IMR-90 (cell line): ENCODE results near the gene TNPO1. TPM values are rescaled to one million over a fixed set of nuclear protein-coding genes. Genes with fewer than 3 reads are reported as not detected.

Experiments
- ATAC-seq: fragments of 200-7000 bp; cut with Tn5 transposase; 2 replicates; pipeline ENCODE4 v1.9.1; 2020; ENCODE audit warnings: low read depth, mild to moderate bottlenecking, moderate library complexity
- BruUV-seq: library from RNA; stranded (reverse); fragments of 400-500 nt; replicated peaks from 2 replicates; lab custom pipeline; 2021; lab: Mats Ljungman, UMichigan
- CTCF ChIA-PET: fragments of 300-600 bp; formaldehyde crosslinking; extraction: SDS; loops from one replicate; lab custom pipeline; 2021; ENCODE audit warnings: antibody characterized with exemption; lab: Yijun Ruan, JAX
- POLR2A ChIA-PET: fragments of 300-600 bp; sonication (Branson Sonifier 250); formaldehyde crosslinking; loops from one replicate; lab custom pipeline; 2022; ENCODE audit warnings: antibody characterized with exemption; ENCODE audit not compliant: unreplicated experiment; lab: Charles Lee
- DNase-seq: peaks from one replicate; pipeline ENCODE4 v3.0.0; 2013
- H2AFZ ChIP-seq: replicated peaks from 2 replicates; pipeline ENCODE3; 2013; ENCODE audit warnings: low read length, mild to moderate bottlenecking; ENCODE audit not compliant: poor library complexity
- H2AK5ac ChIP-seq: 2 replicates; pipeline ENCODE4 v1.6.1; 2013; ENCODE audit warnings: low read depth, low read length, inconsistent platforms
- H2AK9ac ChIP-seq: replicated peaks from 2 replicates; pipeline ENCODE3; 2013; ENCODE audit warnings: mild to moderate bottlenecking, low read depth, low read length, moderate library complexity; ENCODE audit not compliant: poor library complexity
- H2BK120ac ChIP-seq: 2 replicates; pipeline ENCODE4 v1.6.1; 2013; ENCODE audit warnings: low read depth, low read length, inconsistent platforms
- H2BK15ac ChIP-seq: 3 replicates; pipeline ENCODE4 v1.6.1; 2013; ENCODE audit warnings: low read depth, low read length, inconsistent platforms
- H2BK20ac ChIP-seq: 2 replicates; pipeline ENCODE4 v1.6.1; 2013; ENCODE audit warnings: low read depth, mild to moderate bottlenecking, inconsistent platforms, low read length, moderate library complexity
- H2BK5ac ChIP-seq: 2 replicates; pipeline ENCODE4 v1.6.1; 2013; ENCODE audit warnings: mild to moderate bottlenecking, low read depth, low read length, inconsistent platforms; ENCODE audit not compliant: poor library complexity, severe bottlenecking
- H3K14ac ChIP-seq: replicated peaks from 2 replicates; pipeline ENCODE4 v1.6.1; 2013; ENCODE audit warnings: low read depth, low read length, inconsistent platforms
- H3K18ac ChIP-seq: 2 replicates; pipeline ENCODE4 v1.6.1; 2013; ENCODE audit warnings: low read depth, low read length, control low read depth
- H3K23ac ChIP-seq: 2 replicates; pipeline ENCODE4 v1.6.1; 2013; ENCODE audit warnings: low read depth, low read length, inconsistent platforms
- H3K27ac ChIP-seq: 2 replicates; pipeline ENCODE4 v1.5.1; 2013; ENCODE audit warnings: mild to moderate bottlenecking, control low read depth, low read length; ENCODE audit not compliant: insufficient read depth
- H3K27me3 ChIP-seq: 2 replicates; pipeline ENCODE4 v1.6.1; 2013; ENCODE audit warnings: low read length; ENCODE audit not compliant: control insufficient read depth, insufficient read depth
- H3K36me3 ChIP-seq: 2 replicates; pipeline ENCODE4 v1.6.1; 2013; ENCODE audit warnings: low read length, mixed read lengths; ENCODE audit not compliant: control insufficient read depth, insufficient read depth
- H3K4ac ChIP-seq: 2 replicates; pipeline ENCODE4 v1.6.1; 2013; ENCODE audit warnings: low read depth, low read length, inconsistent platforms
- H3K4me1 ChIP-seq: 2 replicates; pipeline ENCODE4 v1.6.1; 2013; ENCODE audit warnings: low read length, mixed read lengths; ENCODE audit not compliant: control insufficient read depth, insufficient read depth
- H3K4me2 ChIP-seq: 2 replicates; pipeline ENCODE4 v1.6.1; 2013; ENCODE audit warnings: low read depth, mild to moderate bottlenecking, control low read depth, low read length, moderate library complexity
- H3K4me3 ChIP-seq: 2 replicates; pipeline ENCODE4 v1.5.1; 2013; ENCODE audit warnings: low read depth, mild to moderate bottlenecking, control low read depth, low read length, moderate library complexity; ENCODE audit not compliant: insufficient read depth
- H3K56ac ChIP-seq: 2 replicates; pipeline ENCODE4 v1.6.1; 2013; ENCODE audit warnings: low read length, inconsistent platforms; ENCODE audit not compliant: insufficient read depth; ENCODE audit errors: extremely low read depth
- H3K79me1 ChIP-seq, 2 experiments: 2 replicates each; pipeline ENCODE4 v1.6.1; 2013; ENCODE audit warnings: low read length in 2 of 2, inconsistent platforms in 1 of 2, low read depth in 1 of 2
- H3K9ac ChIP-seq: 2 replicates; pipeline ENCODE4 v1.6.1; 2013; ENCODE audit warnings: low read depth, low read length, control low read depth
- H3K9me1 ChIP-seq: 2 replicates; pipeline ENCODE4 v1.6.1; 2013; ENCODE audit warnings: low read length, inconsistent platforms; ENCODE audit not compliant: insufficient read depth
- H3K9me3 ChIP-seq: 2 replicates; pipeline ENCODE4 v1.6.1; 2013; ENCODE audit warnings: low read length; ENCODE audit not compliant: control insufficient read depth, insufficient read depth
- H4K20me1 ChIP-seq: 2 replicates; pipeline ENCODE4 v1.6.1; 2013; ENCODE audit warnings: low read length, inconsistent platforms; ENCODE audit not compliant: insufficient read depth
- H4K5ac ChIP-seq: 2 replicates; pipeline ENCODE4 v1.6.1; 2013; ENCODE audit warnings: mild to moderate bottlenecking, low read depth, low read length, control low read depth
- H4K8ac ChIP-seq, 2 experiments: 2 replicates each; pipeline ENCODE4 v1.6.1; 2013; ENCODE audit warnings: low read depth in 2 of 2, low read length in 2 of 2, control low read depth in 1 of 2, inconsistent platforms in 1 of 2
- H4K91ac ChIP-seq: 2 replicates; pipeline ENCODE4 v1.6.1; 2013; ENCODE audit warnings: low read depth, low read length, inconsistent platforms; ENCODE audit not compliant: insufficient read depth
- BHLHE40 ChIP-seq: fragments of 150-350 bp; IDR thresholded peaks from 2 replicates; pipeline ENCODE4 v1.6.1; 2016; ENCODE audit warnings: mild to moderate bottlenecking, low read depth, low read length
- CEBPB ChIP-seq: IDR thresholded peaks from 2 replicates; pipeline ENCODE4 v1.6.1; 2012; ENCODE audit warnings: low read depth, low read length, improper control_type of control experiment
- CHD1 ChIP-seq: IDR thresholded peaks from 2 replicates; pipeline ENCODE4 v1.6.1; 2012; ENCODE audit warnings: low read depth, low read length, improper control_type of control experiment
- FOS ChIP-seq: fragments of 150-350 bp; IDR thresholded peaks from 2 replicates; pipeline ENCODE4 v1.6.1; 2016; ENCODE audit warnings: low read depth, low read length
- MAFK ChIP-seq: IDR thresholded peaks from 2 replicates; pipeline ENCODE4 v1.6.1; 2012; ENCODE audit warnings: low read depth, low read length, improper control_type of control experiment
- MAZ ChIP-seq: IDR thresholded peaks from 2 replicates; pipeline ENCODE4 v1.6.1; 2012; ENCODE audit warnings: low read depth, mild to moderate bottlenecking, low read length, improper control_type of control experiment, moderate library complexity, borderline replicate concordance
- MXI1 ChIP-seq: IDR thresholded peaks from 2 replicates; pipeline ENCODE4 v1.6.1; 2012; ENCODE audit warnings: low read depth, mild to moderate bottlenecking, low read length, moderate library complexity, borderline replicate concordance
- NFE2L2 ChIP-seq: fragments of 150-350 bp; IDR thresholded peaks from 2 replicates; pipeline ENCODE4 v1.6.1; 2016; ENCODE audit warnings: low read depth, mild to moderate bottlenecking, low read length
- POLR2A ChIP-seq: IDR thresholded peaks from 2 replicates; pipeline ENCODE4 v1.6.1; 2012; ENCODE audit warnings: mild to moderate bottlenecking, low read depth, low read length
- RAD21 ChIP-seq: IDR thresholded peaks from 2 replicates; pipeline ENCODE4 v1.6.1; 2012; ENCODE audit warnings: low read length, improper control_type of control experiment
- RCOR1 ChIP-seq: IDR thresholded peaks from 2 replicates; pipeline ENCODE4 v1.6.1; 2012; ENCODE audit warnings: mild to moderate bottlenecking, low read length, improper control_type of control experiment; ENCODE audit not compliant: insufficient replicate concordance
- RFX5 ChIP-seq: IDR thresholded peaks from 2 replicates; pipeline ENCODE4 v1.8.0; 2012; ENCODE audit warnings: low read depth, mild to moderate bottlenecking, low read length, moderate library complexity
- SMC3 ChIP-seq: fragments of 150-350 bp; IDR thresholded peaks from 2 replicates; pipeline ENCODE4 v1.6.1; 2016; ENCODE audit warnings: low read depth, mild to moderate bottlenecking, antibody characterized with exemption, low read length, moderate library complexity
- dilution Hi-C: fragments of 300-500 bp; cut with HindIII; formaldehyde crosslinking; loops from one replicate; pipeline ENCODE4 v1.14.3; 2018; ENCODE audit warnings: low sequenced_read_pairs; ENCODE audit not compliant: unreplicated experiment
- in situ Hi-C: fragments of 300-500 bp; cut with MboI; formaldehyde crosslinking; loops from 3 replicates; pipeline ENCODE4 v1.14.3; 2019; ENCODE audit warnings: low sequenced_read_pairs, inconsistent platforms, mixed read lengths
- intact Hi-C: fragments of 100-400 bp; cut with micrococcal nuclease; formaldehyde crosslinking; loops from 2 replicates; pipeline ENCODE4 v1.10.0; 2022
- polyA plus RNA-seq, 3 experiments: library from polyadenylated mRNA; depleted of rRNA; stranded (reverse); fragments of >200 nt; gene quantifications; 2 replicates each; pipeline ENCODE4 v1.2.3, GENCODE V29; 2012; ENCODE audit warnings: low replicate concordance in 1 of 3
- total RNA-seq: library from RNA; depleted of rRNA; stranded (reverse); fragments of >200 nt; gene quantifications from 2 replicates; pipeline ENCODE4 v1.2.3, GENCODE V29; 2012
- TF ChIP-seq, protein P1 (sequence below): fragments of 150-350 bp; IDR thresholded peaks from 2 replicates; pipeline ENCODE4 v1.6.1; 2017; ENCODE audit warnings: mild to moderate bottlenecking, antibody characterized with exemption, low read length, low read depth
- TF ChIP-seq, protein P2 (sequence below): fragments of 150-350 bp; IDR thresholded peaks from 2 replicates; pipeline ENCODE4 v1.6.1; 2016; ENCODE audit warnings: low read depth, mild to moderate bottlenecking, low read length, moderate library complexity, borderline replicate concordance
- TF ChIP-seq, protein P3 (sequence below): conservative IDR thresholded peaks from 2 replicates; pipeline ENCODE4 v1.5.1; 2012; ENCODE audit warnings: mild to moderate bottlenecking, low read depth, low read length, improper control_type of control experiment

The TNPO1 gene
- total and polyA plus RNA-seq, 2 of the 4 experiments (the other 2 are of a cell fraction), result 45.5 to 400 TPM

DNA sequence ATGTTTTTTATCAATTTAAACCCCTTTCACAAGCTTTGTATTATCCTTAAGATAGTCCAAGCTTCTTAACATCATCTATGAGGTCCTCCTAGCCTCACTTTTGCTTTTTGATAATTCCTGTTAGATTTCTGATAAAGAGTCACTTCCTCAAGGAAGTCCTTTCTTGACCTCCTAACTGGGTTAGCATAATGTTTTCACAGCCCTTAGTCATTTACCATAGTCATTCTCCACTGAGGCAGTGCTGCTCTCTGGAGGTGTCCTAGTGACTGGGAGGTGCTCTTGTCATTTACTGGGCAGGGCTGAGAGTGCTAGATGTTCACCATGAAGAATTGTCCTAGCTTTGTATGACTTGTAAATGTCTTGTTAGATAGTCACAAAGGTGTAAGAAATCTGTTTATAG lies 26.4 kb downstream of the TNPO1 start:
- no peak for TF ChIP-seq POLR2A
- TF ChIP-seq SMC3, result peak; percentile 22; the same call in 1 of the 2 replicates
- TF ChIP-seq BHLHE40, result no peak
- TF ChIP-seq RFX5, result no peak
- no peak for TF ChIP-seq MAFK
- TF ChIP-seq, protein P1, sequence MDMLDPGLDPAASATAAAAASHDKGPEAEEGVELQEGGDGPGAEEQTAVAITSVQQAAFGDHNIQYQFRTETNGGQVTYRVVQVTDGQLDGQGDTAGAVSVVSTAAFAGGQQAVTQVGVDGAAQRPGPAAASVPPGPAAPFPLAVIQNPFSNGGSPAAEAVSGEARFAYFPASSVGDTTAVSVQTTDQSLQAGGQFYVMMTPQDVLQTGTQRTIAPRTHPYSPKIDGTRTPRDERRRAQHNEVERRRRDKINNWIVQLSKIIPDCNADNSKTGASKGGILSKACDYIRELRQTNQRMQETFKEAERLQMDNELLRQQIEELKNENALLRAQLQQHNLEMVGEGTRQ, result no peak
- no peak for TF ChIP-seq FOS
- TF ChIP-seq NFE2L2, result peak; percentile 6; the same call in 1 of the 2 replicates
- peak; percentile 55 for TF ChIP-seq RAD21
- TF ChIP-seq, protein P2, sequence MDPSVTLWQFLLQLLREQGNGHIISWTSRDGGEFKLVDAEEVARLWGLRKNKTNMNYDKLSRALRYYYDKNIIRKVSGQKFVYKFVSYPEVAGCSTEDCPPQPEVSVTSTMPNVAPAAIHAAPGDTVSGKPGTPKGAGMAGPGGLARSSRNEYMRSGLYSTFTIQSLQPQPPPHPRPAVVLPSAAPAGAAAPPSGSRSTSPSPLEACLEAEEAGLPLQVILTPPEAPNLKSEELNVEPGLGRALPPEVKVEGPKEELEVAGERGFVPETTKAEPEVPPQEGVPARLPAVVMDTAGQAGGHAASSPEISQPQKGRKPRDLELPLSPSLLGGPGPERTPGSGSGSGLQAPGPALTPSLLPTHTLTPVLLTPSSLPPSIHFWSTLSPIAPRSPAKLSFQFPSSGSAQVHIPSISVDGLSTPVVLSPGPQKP, result no peak
- no peak for TF ChIP-seq MAZ
- TF ChIP-seq CEBPB, result no peak
- TF ChIP-seq, protein P3, sequence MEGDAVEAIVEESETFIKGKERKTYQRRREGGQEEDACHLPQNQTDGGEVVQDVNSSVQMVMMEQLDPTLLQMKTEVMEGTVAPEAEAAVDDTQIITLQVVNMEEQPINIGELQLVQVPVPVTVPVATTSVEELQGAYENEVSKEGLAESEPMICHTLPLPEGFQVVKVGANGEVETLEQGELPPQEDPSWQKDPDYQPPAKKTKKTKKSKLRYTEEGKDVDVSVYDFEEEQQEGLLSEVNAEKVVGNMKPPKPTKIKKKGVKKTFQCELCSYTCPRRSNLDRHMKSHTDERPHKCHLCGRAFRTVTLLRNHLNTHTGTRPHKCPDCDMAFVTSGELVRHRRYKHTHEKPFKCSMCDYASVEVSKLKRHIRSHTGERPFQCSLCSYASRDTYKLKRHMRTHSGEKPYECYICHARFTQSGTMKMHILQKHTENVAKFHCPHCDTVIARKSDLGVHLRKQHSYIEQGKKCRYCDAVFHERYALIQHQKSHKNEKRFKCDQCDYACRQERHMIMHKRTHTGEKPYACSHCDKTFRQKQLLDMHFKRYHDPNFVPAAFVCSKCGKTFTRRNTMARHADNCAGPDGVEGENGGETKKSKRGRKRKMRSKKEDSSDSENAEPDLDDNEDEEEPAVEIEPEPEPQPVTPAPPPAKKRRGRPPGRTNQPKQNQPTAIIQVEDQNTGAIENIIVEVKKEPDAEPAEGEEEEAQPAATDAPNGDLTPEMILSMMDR, result peak; percentile 34
- no peak for TF ChIP-seq RCOR1
- TF ChIP-seq MXI1, result no peak
- TF ChIP-seq CHD1, result no peak
- H3K9ac ChIP-seq, result no peak overlapping the region
- no TSS peak for BruUV-seq

More for the DNA sequence above, 26.4 kb downstream of the TNPO1 start:
- H3K27me3 ChIP-seq, result no peaks in the 10 kb centered on the region
- in situ Hi-C loops (no loop called here), dilution Hi-C loops (no loop called here), intact Hi-C loops (loop anchor here (10.0 kb wide), 3 partner anchors 238 to 478 kb away; no protein-coding TSS in a partner anchor)
- H3K9me3 ChIP-seq, result no peaks in the 10 kb centered on the region
- H3K14ac ChIP-seq, result peak overlapping the region; percentile 48; the same call in 1 of the 2 replicates
- no peak overlapping the region for H4K5ac ChIP-seq
- peak overlapping the region; percentile 68; the same call in 1 of the 2 replicates for H3K23ac ChIP-seq
- POLR2A ChIA-PET, result no interaction called here
- no peak overlapping the region for H2AK9ac ChIP-seq
- no peak overlapping the region for H2BK15ac ChIP-seq
- no peak overlapping the region for H3K56ac ChIP-seq
- no peak overlapping the region for H2AFZ ChIP-seq
- H3K36me3 ChIP-seq, result no peaks in the 10 kb centered on the region
- H2BK120ac ChIP-seq, result no peak overlapping the region
- H3K4me3 ChIP-seq, result no peak overlapping the region
- no peak overlapping the region for H3K18ac ChIP-seq
- no peak overlapping the region; the same call in 1 of the 2 replicates for H2BK20ac ChIP-seq
- peaks cover 14 to 68% of the 10 kb centered on the region in 2 experiments for H3K79me1 ChIP-seq
- no peak overlapping the region for H3K4me2 ChIP-seq
- no peak overlapping the region for H3K4ac ChIP-seq
- peaks cover 13% of the 10 kb centered on the region for H3K4me1 ChIP-seq
- peak; percentile 65 for DNase-seq
- peak overlapping the region; percentile 57; the same call in 1 of the 2 replicates for H3K27ac ChIP-seq
- H4K91ac ChIP-seq, result no peak overlapping the region
- H2AK5ac ChIP-seq, result no peak overlapping the region
- no peak overlapping the region for H2BK5ac ChIP-seq
- peaks cover 18% of the 10 kb centered on the region for H3K9me1 ChIP-seq
- H4K20me1 ChIP-seq, result peaks cover 73% of the 10 kb centered on the region
- ATAC-seq, result peak; percentile 65
- H4K8ac ChIP-seq, result no peak overlapping the region
- CTCF ChIA-PET, result interaction anchor here (0.6 to 1.8 kb wide), 3 partner anchors 24 to 232 kb away, joined by 3 to 5 read pairs (median 3); no protein-coding TSS in a partner anchor
